VCaP (cell line): ENCODE results near the gene MANBA.

Source experiments
- H3K27ac ChIP-seq: fragments of 450-650 bp; 2 replicates; pipeline ENCODE4 v1.5.1; 2017
- TF ChIP-seq, protein P1 (sequence below): fragments of 450-650 bp; conservative IDR thresholded peaks from 2 replicates; pipeline ENCODE4 v1.5.1; 2017; ENCODE audit warnings: mild to moderate bottlenecking, moderate library complexity

Gene MANBA

GRCh38 chr4:102614801-102615200 is 146.0 kb downstream of the MANBA start:
- TF ChIP-seq, protein P1, sequence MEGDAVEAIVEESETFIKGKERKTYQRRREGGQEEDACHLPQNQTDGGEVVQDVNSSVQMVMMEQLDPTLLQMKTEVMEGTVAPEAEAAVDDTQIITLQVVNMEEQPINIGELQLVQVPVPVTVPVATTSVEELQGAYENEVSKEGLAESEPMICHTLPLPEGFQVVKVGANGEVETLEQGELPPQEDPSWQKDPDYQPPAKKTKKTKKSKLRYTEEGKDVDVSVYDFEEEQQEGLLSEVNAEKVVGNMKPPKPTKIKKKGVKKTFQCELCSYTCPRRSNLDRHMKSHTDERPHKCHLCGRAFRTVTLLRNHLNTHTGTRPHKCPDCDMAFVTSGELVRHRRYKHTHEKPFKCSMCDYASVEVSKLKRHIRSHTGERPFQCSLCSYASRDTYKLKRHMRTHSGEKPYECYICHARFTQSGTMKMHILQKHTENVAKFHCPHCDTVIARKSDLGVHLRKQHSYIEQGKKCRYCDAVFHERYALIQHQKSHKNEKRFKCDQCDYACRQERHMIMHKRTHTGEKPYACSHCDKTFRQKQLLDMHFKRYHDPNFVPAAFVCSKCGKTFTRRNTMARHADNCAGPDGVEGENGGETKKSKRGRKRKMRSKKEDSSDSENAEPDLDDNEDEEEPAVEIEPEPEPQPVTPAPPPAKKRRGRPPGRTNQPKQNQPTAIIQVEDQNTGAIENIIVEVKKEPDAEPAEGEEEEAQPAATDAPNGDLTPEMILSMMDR = no peak
- no peak overlapping the region for H3K27ac ChIP-seq

GRCh38 chr4:102612824-102613366 is 147.9 kb downstream of the MANBA start:
- H3K27ac ChIP-seq = no peak overlapping the region

DNA sequence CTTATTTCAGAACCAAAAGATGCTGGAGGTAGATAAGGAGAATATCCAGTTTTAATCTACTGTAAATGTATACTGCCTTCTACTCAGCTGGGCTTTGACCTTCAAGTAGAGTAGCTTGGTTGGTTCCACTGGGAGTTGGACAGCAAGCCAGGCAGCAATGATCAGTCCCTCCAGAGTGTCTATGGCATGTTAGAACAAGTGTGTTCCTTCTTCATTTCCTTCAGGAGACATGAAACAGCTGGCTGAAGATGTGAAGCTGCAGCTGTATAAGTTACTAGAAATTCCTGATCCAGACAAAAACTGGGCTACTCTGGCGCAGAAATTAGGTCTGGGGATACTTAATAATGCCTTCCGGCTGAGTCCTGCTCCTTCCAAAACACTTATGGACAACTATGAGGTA is 148.6 kb downstream of the MANBA start:
- TF ChIP-seq, protein P1 = no peak

More at GRCh38 chr4:102612824-102613366, 147.9 kb downstream of the MANBA start:
- TF ChIP-seq, protein P1 = no peak

GRCh38 chr4:102610476-102610875 is 150.3 kb downstream of the MANBA start:
- H3K27ac ChIP-seq = no peak overlapping the region
- TF ChIP-seq, protein P1 = no peak

More for the DNA sequence above, 148.6 kb downstream of the MANBA start:
- no peak overlapping the region for H3K27ac ChIP-seq

DNA sequence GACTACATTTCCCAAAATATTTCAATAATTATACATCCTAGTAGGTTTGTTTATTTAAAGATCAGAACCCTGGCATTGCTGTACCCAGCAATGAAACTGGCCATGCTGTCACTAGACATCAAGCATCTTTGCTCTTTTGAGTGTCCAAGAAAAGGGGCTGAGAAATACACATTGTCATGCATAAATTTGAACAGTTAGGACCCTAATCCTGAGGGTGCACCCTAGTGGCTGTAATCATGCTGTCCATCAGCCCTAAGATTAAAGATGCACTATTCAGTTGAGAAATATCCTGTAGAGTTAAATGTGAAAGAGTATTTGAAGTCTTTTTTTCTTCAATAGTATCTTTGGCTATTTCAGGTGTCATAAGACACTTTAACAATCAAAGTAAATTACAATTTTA is 150.8 kb downstream of the MANBA start:
- TF ChIP-seq, protein P1 = peak; percentile 68
- no peak overlapping the region for H3K27ac ChIP-seq

DNA sequence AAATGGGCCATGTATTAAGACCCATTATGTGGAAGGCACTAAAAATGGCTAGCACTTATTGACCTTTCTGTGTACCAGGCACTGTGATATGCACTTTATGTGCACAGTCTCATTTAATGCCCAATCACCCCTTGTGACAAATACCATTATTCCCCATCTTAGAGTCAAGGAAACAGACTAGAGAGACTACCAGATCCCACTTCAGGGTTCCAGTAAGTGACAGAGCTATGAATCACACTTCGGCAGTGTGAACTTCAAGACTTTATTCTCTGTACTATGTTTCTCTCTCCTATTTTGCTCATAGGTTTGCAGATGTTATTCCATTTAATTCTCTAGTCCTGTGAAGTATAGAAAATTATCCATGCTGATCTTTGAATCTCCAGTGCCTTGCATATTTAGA is 152.6 kb downstream of the MANBA start:
- TF ChIP-seq, protein P1 = no peak
- H3K27ac ChIP-seq = no peak overlapping the region

- no peak overlapping the region for H3K27ac ChIP-seq
- TF ChIP-seq, protein P1 = no peak
These were observed 153.8 kb downstream of the MANBA start for GRCh38 chr4:102606846-102607450.
